Measurements from ENCODE around the gene SEMA6D.

Gene SEMA6D

DNA sequence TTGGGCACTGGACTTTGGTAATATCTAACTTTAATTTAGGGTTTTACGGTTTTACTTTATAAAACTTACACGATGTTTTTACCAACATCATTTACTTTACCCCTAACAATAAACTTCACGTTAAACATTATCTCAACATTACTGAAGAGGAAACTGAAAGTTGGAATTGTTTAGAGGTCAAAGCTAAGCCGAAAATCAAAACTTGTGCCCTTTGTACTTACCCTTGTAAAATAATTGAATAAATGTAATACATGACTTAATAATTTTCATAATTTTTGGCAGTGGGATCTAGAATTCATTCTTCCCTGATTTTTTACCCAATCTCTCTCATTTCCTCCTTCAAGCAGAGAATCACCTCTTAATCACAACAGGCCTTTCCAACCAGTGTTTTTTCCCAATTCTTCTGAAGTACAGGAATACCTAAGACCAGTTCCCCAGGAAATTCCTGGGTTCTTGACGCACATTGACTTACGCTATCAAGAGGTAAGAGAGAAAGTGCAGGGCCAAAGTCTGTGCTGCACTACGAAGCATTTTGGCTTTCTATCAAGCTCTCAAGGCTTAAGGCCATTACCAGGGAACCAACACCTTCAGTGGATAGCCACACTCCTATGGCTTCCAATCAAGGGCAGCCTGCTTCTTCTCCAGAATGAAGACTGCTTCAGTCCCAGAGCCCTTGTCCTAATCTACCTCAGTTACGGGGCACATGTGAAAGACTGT is 11.9 kb upstream of the SEMA6D start:
- Histone ChIP-seq H3K4me3 (ENCODE audit: low read length) (no peak overlapping the region), H3K36me3 (ENCODE audit: insufficient read depth, low read length) (no peaks in the 10 kb centered on the region), H3K4me1 (ENCODE audit: insufficient read depth, low read length) (no peaks in the 10 kb centered on the region), H3K27me3 (ENCODE audit: insufficient read depth, low read length) (no peaks in the 10 kb centered on the region), H3K9me3 (ENCODE audit: low read length) (no peaks in the 10 kb centered on the region), H2AFZ (ENCODE audit: low read depth, low read length) (no peak overlapping the region)

GRCh38 chr15:47707391-47707790 is 9.9 kb upstream of the SEMA6D start:
- Histone ChIP-seq H3K27me3 (ENCODE audit: insufficient read depth, low read length) (no peaks in the 10 kb centered on the region), H3K36me3 (ENCODE audit: insufficient read depth, low read length) (no peaks in the 10 kb centered on the region), H3K4me3 (ENCODE audit: low read length) (no peak overlapping the region), H2AFZ (ENCODE audit: low read depth, low read length) (no peak overlapping the region), H3K9me3 (ENCODE audit: low read length) (no peaks in the 10 kb centered on the region), H3K4me1 (ENCODE audit: insufficient read depth, low read length) (no peaks in the 10 kb centered on the region)

DNA sequence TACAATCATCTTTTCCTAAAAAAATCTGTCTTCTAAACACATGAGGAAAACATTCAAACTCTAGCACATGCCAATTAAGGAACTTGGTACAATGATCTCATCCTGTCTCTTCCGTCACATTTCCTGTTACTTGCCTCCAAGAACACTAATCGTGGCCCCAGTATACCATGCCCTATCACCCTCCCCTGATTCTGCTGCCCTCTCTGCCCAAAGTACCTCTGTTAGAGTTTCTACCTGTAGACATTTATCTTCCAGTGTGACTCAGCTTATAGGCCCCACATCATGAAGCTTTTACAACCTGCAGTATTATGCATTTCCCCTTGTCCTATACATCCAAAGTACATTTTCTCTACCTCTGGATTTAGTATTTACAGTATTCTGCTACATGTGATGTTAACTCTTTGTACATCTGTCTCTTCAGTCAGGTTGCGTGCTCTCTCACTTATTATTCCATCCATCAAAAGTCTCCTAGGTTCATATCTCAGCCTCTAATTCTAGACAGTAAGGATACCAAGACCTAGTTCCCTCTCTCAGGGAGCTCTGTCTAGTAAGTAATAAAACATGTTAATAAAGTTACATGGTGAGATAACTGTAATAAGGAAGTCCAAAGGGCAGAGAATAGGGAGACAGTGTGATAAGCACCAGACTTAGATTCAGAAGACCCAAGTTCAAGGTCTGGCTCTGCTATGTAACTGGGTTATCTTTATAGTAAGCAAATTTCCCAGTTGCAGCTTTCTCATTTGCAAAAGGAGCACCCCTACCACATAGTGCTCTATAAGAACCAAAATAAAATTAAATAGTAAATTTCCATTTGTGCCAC is 8.9 kb upstream of the SEMA6D start:
- no peaks in the 10 kb centered on the region for H3K27me3 ChIP-seq (ENCODE audit: insufficient read depth, low read length)
- H3K4me1 ChIP-seq (ENCODE audit: insufficient read depth, low read length) = no peaks in the 10 kb centered on the region
- H3K9me3 ChIP-seq (ENCODE audit: low read length) = no peaks in the 10 kb centered on the region
- H3K36me3 ChIP-seq (ENCODE audit: insufficient read depth, low read length) = no peaks in the 10 kb centered on the region
- no peak overlapping the region for H3K4me3 ChIP-seq (ENCODE audit: low read length)
- no peak overlapping the region for H2AFZ ChIP-seq (ENCODE audit: low read depth, low read length)

DNA sequence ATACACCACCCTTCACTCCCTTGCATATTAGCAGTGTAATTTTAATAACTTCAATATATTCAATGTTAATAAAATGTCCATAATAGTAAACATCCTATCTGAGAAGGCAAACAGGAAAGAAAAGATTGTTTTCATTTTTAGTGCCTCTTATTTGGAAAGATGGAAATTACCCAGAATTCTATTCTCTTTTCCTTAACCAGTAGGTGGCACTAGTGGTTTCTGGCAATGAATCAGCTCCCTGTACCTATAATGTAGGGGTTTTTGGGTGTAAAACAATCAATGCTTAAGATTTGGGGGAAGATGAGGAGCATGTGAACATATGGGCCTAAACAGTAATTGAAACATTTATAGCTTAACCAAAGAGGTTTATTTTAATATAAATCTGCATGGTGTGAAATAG is 5.7 kb upstream of the SEMA6D start:
- Histone ChIP-seq H3K4me1 (ENCODE audit: insufficient read depth, low read length) (no peaks in the 10 kb centered on the region), H3K4me3 (ENCODE audit: low read length) (no peak overlapping the region), H3K9me3 (ENCODE audit: low read length) (no peaks in the 10 kb centered on the region), H3K36me3 (ENCODE audit: insufficient read depth, low read length) (no peaks in the 10 kb centered on the region), H3K27me3 (ENCODE audit: insufficient read depth, low read length) (peaks cover 19% of the 10 kb centered on the region), H2AFZ (ENCODE audit: low read depth, low read length) (no peak overlapping the region)

DNA sequence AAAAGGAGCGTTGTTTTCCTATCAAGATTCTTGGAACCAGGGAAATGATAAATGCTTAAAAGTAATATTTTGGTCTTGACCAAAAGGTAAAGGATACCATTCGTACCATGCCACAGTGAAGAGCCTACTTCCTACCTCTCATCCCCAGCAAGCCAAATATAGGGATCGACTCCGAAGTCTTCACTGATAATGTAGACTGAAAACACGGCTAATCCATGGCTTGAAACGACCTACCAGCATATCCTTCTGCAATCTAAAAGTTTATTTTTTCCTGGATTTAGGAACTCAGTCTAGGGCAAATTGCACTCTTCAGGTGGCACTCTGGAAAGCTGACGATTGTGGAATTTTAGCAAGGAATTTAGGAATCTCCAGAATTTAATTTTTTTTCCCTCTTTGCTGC is 1.9 kb upstream of the SEMA6D start:
- peaks cover 13% of the 10 kb centered on the region for H3K4me1 ChIP-seq (ENCODE audit: insufficient read depth, low read length)
- H3K9me3 ChIP-seq (ENCODE audit: low read length) = no peaks in the 10 kb centered on the region
- no peak overlapping the region for H3K4me3 ChIP-seq (ENCODE audit: low read length)
- H3K27me3 ChIP-seq (ENCODE audit: insufficient read depth, low read length) = peaks cover 46% of the 10 kb centered on the region
- no peaks in the 10 kb centered on the region for H3K36me3 ChIP-seq (ENCODE audit: insufficient read depth, low read length)
- no peak overlapping the region for H2AFZ ChIP-seq (ENCODE audit: low read depth, low read length)

DNA sequence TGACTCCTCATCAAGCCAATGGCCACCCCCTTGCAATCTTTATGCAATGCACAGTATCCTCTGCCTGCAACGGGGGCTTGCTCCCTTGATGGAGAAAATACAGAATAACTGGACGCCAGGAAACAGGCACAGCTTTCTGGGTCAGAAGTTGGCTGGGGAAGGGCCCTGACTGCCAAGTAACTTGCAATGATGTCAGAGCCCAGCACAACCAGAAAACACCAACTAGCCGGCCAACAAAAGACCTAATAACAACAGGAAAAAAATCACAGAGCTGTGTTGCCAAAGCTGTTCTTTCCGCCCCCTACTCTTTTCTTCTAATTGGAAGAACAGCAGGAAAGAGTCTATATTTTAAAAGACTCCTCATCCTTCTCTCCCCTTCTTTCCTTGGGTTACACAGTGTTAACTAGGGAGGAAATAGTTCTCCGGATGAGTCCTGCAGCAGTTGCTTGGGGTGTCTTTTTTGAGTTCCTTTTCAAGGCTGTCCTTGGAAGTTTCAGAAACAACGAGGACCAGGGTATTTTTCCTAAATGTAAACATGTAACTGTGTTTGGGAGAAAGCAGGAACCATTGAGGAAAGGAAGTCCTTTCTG is 1.4 kb upstream of the SEMA6D start:
- Histone ChIP-seq H3K36me3 (ENCODE audit: insufficient read depth, low read length) (no peaks in the 10 kb centered on the region), H3K4me3 (ENCODE audit: low read length) (no peak overlapping the region), H2AFZ (ENCODE audit: low read depth, low read length) (no peak overlapping the region), H3K9me3 (ENCODE audit: low read length) (no peaks in the 10 kb centered on the region), H3K27me3 (ENCODE audit: insufficient read depth, low read length) (peaks cover 50% of the 10 kb centered on the region), H3K4me1 (ENCODE audit: insufficient read depth, low read length) (peaks cover 13% of the 10 kb centered on the region)

DNA sequence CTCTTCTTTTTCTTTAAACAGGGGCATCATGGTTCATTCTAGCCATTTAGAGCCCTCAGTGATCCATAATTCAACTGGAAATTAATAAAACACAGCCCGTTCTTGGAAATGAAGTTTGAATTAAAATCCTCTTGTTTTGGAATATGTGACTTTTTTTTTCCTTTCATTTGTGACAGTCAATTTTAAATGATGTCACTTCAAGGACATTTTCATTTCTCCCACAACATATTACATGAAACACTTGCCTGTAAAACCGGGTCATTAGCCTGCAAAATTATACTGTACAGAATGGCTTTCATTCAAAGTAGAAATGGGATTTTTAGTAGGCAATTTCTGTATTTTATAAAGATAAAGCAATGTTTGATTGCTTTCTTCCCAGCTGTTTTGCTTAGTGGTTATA is 789 bp upstream of the SEMA6D start:
- no peaks in the 10 kb centered on the region for H3K9me3 ChIP-seq (ENCODE audit: low read length)
- peaks cover 13% of the 10 kb centered on the region for H3K4me1 ChIP-seq (ENCODE audit: insufficient read depth, low read length)
- H3K36me3 ChIP-seq (ENCODE audit: insufficient read depth, low read length) = no peaks in the 10 kb centered on the region
- H3K27me3 ChIP-seq (ENCODE audit: insufficient read depth, low read length) = peaks cover 54% of the 10 kb centered on the region
- no peak overlapping the region for H3K4me3 ChIP-seq (ENCODE audit: low read length)
- H2AFZ ChIP-seq (ENCODE audit: low read depth, low read length) = no peak overlapping the region

DNA sequence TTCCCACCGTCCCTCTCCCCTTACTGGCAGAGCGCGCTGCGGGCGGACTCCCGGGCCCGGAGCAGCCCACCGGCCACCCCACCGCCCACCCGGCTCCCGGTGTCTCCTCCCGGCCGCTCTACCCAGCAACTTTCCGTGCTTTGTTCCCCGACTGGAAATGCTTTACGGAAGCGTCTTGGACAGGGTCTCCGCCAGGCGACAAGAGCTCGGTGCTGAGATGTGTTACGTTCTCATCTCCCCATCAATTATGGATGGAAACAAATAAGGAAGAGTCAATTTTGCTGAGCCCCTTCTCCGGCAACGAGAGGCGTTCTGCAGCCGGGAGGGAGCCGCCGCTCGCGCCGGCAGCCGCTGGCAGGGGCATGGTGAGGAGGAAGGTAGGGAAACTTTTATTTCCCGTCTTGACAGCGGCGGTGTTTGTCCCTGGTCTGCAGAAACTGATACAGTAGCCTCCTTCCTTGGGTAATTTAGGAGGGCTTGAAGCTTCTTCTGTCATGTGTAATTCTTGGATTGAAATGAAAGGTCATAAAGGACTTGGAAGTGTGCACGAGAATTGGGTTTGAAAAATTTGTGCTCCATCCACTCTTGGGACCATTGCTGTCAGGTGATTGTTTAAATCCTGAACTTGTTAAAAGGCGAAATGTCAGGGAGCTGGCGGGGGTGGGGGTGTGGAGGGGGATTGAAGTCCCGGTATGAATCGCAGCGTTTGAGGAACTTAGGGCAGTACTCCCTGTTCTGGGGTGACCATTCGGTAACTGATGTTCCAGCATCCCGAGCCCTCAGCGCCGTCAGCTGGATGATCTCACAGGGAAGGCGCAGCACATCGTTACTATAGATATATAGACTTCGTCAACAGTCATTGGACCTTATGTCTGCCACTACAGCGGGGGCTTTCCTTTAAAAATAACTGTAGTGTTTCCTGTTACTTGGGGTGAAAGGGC is 1.5 kb downstream of the SEMA6D start:
- Histone ChIP-seq H3K4me3 (ENCODE audit: low read length) (peak overlapping the region; percentile 34), H3K27me3 (ENCODE audit: insufficient read depth, low read length) (peaks cover 64% of the 10 kb centered on the region), H2AFZ (ENCODE audit: low read depth, low read length) (peak overlapping the region; percentile 84), H3K4me1 (ENCODE audit: insufficient read depth, low read length) (peaks cover 13% of the 10 kb centered on the region), H3K9me3 (ENCODE audit: low read length) (no peaks in the 10 kb centered on the region), H3K36me3 (ENCODE audit: insufficient read depth, low read length) (no peaks in the 10 kb centered on the region)

- peaks cover 13% of the 10 kb centered on the region for H3K4me1 ChIP-seq (ENCODE audit: insufficient read depth, low read length)
- no peak overlapping the region for H3K4me3 ChIP-seq (ENCODE audit: low read length)
- no peaks in the 10 kb centered on the region for H3K9me3 ChIP-seq (ENCODE audit: low read length)
- no peaks in the 10 kb centered on the region for H3K36me3 ChIP-seq (ENCODE audit: insufficient read depth, low read length)
- H3K27me3 ChIP-seq (ENCODE audit: insufficient read depth, low read length) = peaks cover 62% of the 10 kb centered on the region
- no peak overlapping the region for H2AFZ ChIP-seq (ENCODE audit: low read depth, low read length)
Measured at GRCh38 chr15:47719730-47720129, 2.4 kb downstream of the SEMA6D start.

DNA sequence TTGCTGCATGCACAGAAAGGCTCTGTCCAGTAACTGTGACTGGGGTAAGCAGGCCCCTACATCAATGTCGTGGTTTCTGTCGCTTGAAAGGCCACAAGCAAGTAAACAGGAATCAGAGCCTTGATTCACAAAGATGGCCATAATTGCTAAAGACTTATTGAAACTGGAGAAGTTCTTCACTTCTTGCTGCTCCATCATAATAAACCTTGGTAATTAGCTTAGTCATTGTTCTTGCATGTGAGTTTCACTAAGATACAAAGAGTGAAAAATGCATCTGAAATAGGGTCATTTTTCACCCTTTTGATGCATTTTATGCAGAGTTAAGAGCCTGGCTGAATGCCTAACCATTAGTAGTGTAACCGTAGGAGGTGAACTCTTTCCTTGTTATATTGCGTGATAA is 3.2 kb downstream of the SEMA6D start:
- peaks cover 13% of the 10 kb centered on the region for H3K4me1 ChIP-seq (ENCODE audit: insufficient read depth, low read length)
- H3K9me3 ChIP-seq (ENCODE audit: low read length) = no peaks in the 10 kb centered on the region
- H2AFZ ChIP-seq (ENCODE audit: low read depth, low read length) = no peak overlapping the region
- no peaks in the 10 kb centered on the region for H3K36me3 ChIP-seq (ENCODE audit: insufficient read depth, low read length)
- H3K4me3 ChIP-seq (ENCODE audit: low read length) = no peak overlapping the region
- H3K27me3 ChIP-seq (ENCODE audit: insufficient read depth, low read length) = peaks cover 55% of the 10 kb centered on the region

DNA sequence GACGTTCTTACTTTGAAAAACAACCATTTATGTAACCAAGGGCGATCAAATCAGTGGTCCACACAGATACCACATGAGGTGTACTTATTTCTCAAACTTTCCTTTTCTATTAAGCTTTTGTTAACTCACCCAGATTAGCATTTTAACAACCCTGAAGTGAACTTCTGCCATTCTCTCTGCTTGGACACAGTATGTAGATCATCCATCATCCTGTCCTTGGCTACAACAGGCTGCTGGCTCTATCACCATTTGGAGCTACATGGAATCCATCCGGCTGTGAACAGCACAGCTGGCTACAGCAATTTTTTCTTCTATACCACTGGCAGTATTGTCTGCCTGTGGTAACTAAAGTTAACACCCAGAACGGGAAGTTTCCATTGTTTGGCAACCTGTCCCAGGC is 4.4 kb downstream of the SEMA6D start:
- no peak overlapping the region for H3K4me3 ChIP-seq (ENCODE audit: low read length)
- no peaks in the 10 kb centered on the region for H3K9me3 ChIP-seq (ENCODE audit: low read length)
- peaks cover 13% of the 10 kb centered on the region for H3K4me1 ChIP-seq (ENCODE audit: insufficient read depth, low read length)
- no peak overlapping the region for H2AFZ ChIP-seq (ENCODE audit: low read depth, low read length)
- peaks cover 45% of the 10 kb centered on the region for H3K27me3 ChIP-seq (ENCODE audit: insufficient read depth, low read length)
- no peaks in the 10 kb centered on the region for H3K36me3 ChIP-seq (ENCODE audit: insufficient read depth, low read length)

DNA sequence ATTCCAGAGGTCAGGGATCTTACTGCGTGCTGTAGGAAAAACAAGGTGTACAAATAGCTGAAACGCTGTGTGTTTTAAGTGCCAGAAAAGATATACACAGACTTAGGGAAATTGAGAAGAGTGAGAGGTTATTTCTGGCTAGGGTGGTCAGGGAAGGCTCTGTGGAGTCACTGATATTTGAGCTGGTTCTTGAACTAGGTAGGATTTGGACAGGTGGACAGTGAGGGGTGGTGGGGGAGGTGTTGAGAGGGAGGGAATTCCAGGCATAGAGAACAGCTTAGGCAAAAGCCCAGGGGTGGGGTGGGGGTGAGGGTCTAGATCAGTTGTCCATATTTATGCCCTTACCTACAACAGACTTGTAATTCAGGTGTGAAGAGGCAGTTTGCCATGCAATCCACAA is 7.0 kb downstream of the SEMA6D start:
- Histone ChIP-seq H3K9me3 (ENCODE audit: low read length) (no peaks in the 10 kb centered on the region), H3K27me3 (ENCODE audit: insufficient read depth, low read length) (peaks cover 27% of the 10 kb centered on the region), H3K4me1 (ENCODE audit: insufficient read depth, low read length) (no peaks in the 10 kb centered on the region), H2AFZ (ENCODE audit: low read depth, low read length) (no peak overlapping the region), H3K36me3 (ENCODE audit: insufficient read depth, low read length) (no peaks in the 10 kb centered on the region), H3K4me3 (ENCODE audit: low read length) (no peak overlapping the region)
